NT2/D1 (cell line): ENCODE results near the gene BRMS1.

ENCODE experiments used
- SUZ12 ChIP-seq: IDR thresholded peaks from 2 replicates; pipeline ENCODE4 v1.6.1; 2011; ENCODE audit not compliant: insufficient read length, insufficient read depth; ENCODE audit errors: extremely low read depth
- ZNF274 ChIP-seq: IDR thresholded peaks from 2 replicates; pipeline ENCODE4 v1.6.1; 2011; ENCODE audit warnings: mild to moderate bottlenecking, low read depth, low read length

DNA sequence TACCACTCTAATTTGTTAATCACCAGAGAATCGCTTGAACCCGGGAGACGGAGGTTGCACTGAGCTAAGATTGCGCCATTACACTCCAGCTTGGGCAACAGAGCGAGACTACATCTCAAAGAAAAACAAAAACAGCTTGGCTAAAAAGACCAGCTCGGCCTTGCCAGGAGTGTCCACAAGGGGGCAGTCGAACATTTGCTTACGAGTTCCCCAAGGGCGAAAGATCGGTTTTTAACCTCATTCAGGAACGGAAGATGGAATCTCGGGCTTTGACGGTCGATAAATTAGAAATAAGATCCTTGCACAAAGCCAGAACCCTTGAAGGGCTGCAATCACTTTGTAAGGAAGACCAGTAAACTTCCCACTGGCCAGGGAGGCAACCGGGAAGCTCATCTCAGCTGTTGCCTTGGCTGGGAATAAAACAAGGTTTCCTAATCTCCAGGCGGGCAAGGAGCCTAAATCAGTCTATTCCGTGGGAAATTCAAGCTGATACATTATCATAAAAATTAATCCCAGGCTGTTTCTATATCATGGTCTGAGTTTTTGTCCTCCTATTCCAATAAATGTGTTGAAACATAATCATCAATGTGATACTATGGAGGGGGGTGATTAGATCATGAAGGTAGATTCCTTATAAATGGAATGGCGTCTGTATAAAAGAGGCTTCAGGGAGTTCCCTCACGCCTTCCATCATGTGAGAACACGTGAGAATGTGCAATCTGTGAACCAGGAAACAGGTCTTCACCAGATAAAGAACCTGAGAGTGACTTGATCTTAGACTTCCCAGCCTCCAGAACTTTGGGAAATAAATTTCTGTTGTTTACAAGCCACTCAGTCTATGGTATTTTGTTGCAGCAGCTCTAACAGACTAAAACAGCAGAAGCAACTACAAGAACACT, 41.5 kb upstream of the BRMS1 start:
- TF ChIP-seq SUZ12 (no peak), ZNF274 (no peak)
